Spleen (tissue), 7 donors: Measurements from ENCODE around the gene PHOX2B.

ENCODE experiments used
- CTCF ChIP-seq, 11 experiments: fragments of 200-600 bp in 7 of 11; fragments of 450-650 bp in 4 of 11; sonication (generic) in 4 of 11; IDR thresholded peaks in 8 of 11; conservative IDR thresholded peaks in 3 of 11; 1 replicate in 7 of 11; 2 replicates in 4 of 11; pipeline versions ENCODE4 v1.4.0 to v1.8.0; 2016 to 2021; ENCODE audit warnings: antibody characterized with exemption in 11 of 11, inconsistent platforms in 4 of 11, mild to moderate bottlenecking in 1 of 11
- POLR2A ChIP-seq, 3 donors: fragments of 450-650 bp; IDR thresholded peaks; one replicate each; pipeline ENCODE4 v1.5.1; 2017; ENCODE audit warnings: antibody characterized with exemption in 3 of 3, mild to moderate bottlenecking in 1 of 3
- POLR2AphosphoS5 ChIP-seq, 3 donors: sonication (generic); formaldehyde crosslinking; IDR thresholded peaks; one replicate each; pipeline ENCODE4 v1.5.1; 2017; ENCODE audit warnings: antibody characterized with exemption in 3 of 3
- donor health status: DM: no; HTN: no; CAD: no; lungs with moderate emphysema.
- donor health status: DM: no; HTN: no; CAD: no.
- donor health status: DM: no; HTN: no; CAD: no.

GRCh38 chr4:41752081-41752836, 3.7 kb upstream of the PHOX2B start:
- TF ChIP-seq CTCF (IDR thresholded peaks at IDR 0.05 in 8 of 11, conservative IDR thresholded peaks at IDR 0.05 in 3 of 11) (no peak), POLR2A (IDR thresholded peaks at IDR 0.05) (no peak), POLR2AphosphoS5 (IDR thresholded peaks at IDR 0.05) (no peak)
